ENCODE measurements around the gene ATP6V1A.

DNA sequence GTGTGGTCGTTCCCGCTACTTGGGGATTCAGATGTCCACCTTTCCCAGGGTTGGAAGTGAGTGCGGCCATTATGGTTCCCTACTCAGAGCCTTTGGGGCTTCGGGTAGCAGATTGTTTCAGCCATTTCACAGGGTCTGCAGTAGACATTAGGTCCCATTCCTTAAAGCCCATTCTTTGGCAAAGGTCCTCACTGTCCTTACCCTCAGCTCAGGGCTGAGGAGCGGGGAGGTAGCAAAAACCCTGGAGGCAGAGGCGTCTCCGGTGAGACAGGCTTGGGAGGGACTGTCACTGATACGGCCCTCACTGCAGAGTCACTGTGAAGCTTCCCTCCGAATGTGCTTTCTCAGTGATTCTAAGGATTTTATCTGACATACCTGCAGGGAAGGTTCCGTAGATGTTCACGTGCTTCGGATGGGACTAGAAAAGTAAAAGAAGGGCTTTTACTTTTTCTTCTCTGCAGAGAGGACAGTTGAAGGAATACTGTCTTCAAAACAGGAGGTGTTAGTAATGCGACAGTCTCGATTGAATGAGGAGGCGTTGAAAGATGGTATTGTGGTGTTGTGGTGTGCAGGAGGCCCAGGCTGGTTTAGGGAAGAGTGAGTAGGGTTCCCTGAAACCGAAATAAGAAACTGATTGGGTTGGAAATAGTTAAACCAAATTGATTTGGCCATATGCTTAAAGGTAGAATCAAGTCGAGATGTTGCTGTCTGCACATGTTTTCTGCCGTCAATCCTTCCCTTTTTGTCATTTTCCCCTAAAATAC lies 630 bp downstream of the ATP6V1A start:
- TF ChIP-seq, protein P1, sequence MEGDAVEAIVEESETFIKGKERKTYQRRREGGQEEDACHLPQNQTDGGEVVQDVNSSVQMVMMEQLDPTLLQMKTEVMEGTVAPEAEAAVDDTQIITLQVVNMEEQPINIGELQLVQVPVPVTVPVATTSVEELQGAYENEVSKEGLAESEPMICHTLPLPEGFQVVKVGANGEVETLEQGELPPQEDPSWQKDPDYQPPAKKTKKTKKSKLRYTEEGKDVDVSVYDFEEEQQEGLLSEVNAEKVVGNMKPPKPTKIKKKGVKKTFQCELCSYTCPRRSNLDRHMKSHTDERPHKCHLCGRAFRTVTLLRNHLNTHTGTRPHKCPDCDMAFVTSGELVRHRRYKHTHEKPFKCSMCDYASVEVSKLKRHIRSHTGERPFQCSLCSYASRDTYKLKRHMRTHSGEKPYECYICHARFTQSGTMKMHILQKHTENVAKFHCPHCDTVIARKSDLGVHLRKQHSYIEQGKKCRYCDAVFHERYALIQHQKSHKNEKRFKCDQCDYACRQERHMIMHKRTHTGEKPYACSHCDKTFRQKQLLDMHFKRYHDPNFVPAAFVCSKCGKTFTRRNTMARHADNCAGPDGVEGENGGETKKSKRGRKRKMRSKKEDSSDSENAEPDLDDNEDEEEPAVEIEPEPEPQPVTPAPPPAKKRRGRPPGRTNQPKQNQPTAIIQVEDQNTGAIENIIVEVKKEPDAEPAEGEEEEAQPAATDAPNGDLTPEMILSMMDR (IDR thresholded peaks at IDR 0.05), result no peak
- TF ChIP-seq EP300 (IDR thresholded peaks at IDR 0.05; ENCODE audit: low read depth), result no peak
